HEK293 (cell line): Measurements from ENCODE around the gene CXXC5.

Experiments used
- CTCF ChIP-seq: fragments of 450-650 bp; formaldehyde crosslinking; IDR thresholded peaks from 2 replicates; pipeline ENCODE4 v1.5.1; 2016; ENCODE audit warnings: missing biosample characterization, missing genetic modification characterization
- KLF10 ChIP-seq: fragments of 450-650 bp; IDR thresholded peaks from 2 replicates; pipeline ENCODE4 v1.5.1; 2018; ENCODE audit warnings: missing biosample characterization, mild to moderate bottlenecking, missing genetic modification characterization
- PBX3 ChIP-seq: sonication (generic); formaldehyde crosslinking; IDR thresholded peaks from 2 replicates; pipeline ENCODE4 v1.8.1; 2022; ENCODE audit warnings: mild to moderate bottlenecking, moderate library complexity, missing genetic modification reagents
- ZBTB49 ChIP-seq: fragments of 450-650 bp; formaldehyde crosslinking; IDR thresholded peaks from 2 replicates; pipeline ENCODE4 v1.5.1; 2016; ENCODE audit warnings: missing biosample characterization, missing genetic modification characterization, low read depth
- ZNF174 ChIP-seq: fragments of 450-650 bp; formaldehyde crosslinking; IDR thresholded peaks from 2 replicates; pipeline ENCODE4 v1.5.0; 2017; ENCODE audit warnings: missing biosample characterization, mild to moderate bottlenecking, missing genetic modification characterization
- ZNF521 ChIP-seq: fragments of 450-650 bp; formaldehyde crosslinking; IDR thresholded peaks from 2 replicates; pipeline ENCODE4 v1.5.1; 2017; ENCODE audit warnings: missing biosample characterization, mild to moderate bottlenecking, missing genetic modification characterization
- ZNF548 ChIP-seq: fragments of 450-650 bp; formaldehyde crosslinking; IDR thresholded peaks from 2 replicates; pipeline ENCODE4 v1.5.1; 2016; ENCODE audit warnings: missing biosample characterization, missing genetic modification characterization
- ZNF626 ChIP-seq: fragments of 450-650 bp; sonication (Bioruptor Pico); formaldehyde crosslinking; IDR thresholded peaks from 2 replicates; pipeline ENCODE4 v1.5.1; 2018; ENCODE audit warnings: missing biosample characterization, missing genetic modification characterization, inconsistent platforms
- ZNF639 ChIP-seq: fragments of 450-650 bp; formaldehyde crosslinking; IDR thresholded peaks from 2 replicates; pipeline ENCODE4 v1.5.1; 2016; ENCODE audit warnings: missing biosample characterization, missing genetic modification characterization

DNA sequence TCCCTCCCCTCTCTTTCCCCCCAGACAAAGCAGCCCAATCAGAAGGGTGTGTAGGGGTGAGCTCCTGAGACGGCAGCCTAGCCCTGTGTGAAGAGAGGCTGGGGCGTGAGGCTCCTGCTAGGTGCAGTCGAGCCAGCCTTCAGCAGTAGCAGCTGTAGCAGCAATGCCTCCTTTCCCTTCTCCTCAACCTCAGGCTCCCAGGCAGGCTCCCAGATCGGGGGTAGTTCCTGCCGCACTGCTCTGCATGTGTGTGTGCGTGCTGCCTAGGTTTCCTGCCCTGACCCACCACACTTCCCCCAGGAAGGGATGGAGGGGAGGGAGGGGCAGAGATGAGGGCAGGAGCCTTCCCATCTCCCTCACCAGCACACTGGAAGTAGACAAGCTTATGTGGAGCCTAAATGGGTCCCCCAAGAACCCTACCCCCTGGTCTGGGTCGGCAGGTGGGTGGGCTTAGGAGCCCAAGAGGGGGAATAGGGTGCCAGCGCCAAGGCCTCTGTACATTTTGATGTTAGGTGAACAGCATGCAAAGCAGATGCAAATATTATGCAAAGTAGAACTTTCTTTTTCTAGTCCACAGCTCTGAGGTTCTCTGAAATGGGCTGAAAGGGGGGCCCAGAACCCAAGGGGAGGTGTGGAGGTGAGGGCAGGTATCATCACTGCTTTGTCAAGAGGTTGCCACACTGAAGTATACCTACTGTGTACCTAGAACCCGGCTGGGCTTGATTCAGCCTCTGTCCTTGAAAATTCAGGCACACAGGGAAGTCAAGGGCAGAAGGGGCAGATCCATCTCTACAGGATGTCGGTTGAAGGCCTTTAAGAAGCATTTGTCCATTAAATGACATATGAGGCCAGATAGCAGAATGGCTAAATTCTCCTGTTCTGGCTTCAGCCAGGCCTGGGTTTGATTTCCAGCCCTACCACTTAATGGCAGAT, 57.8 kb downstream of the CXXC5 start:
- TF ChIP-seq PBX3 (CRISPR knock-in tag) (no peak), ZNF626 (tag by site-specific recombination) (no peak), ZBTB49 (no peak), ZNF548 (tag by site-specific recombination) (no peak), ZNF521 (tag by site-specific recombination) (no peak), ZNF639 (tag by site-specific recombination) (no peak), ZNF174 (tag by site-specific recombination) (no peak), KLF10 (tag by site-specific recombination) (no peak), CTCF (tag by site-specific recombination) (no peak)
